GM18951 (cell line): ENCODE results near the gene NSD2.
"Not testable (repeated sequence)": the region's sequence is repeated elsewhere in the genome, so short reads cannot be mapped to it uniquely, and the experiment has no call there.

Experiments
- POLR2A ChIP-seq: IDR thresholded peaks from 4 replicates; pipeline ENCODE4 v1.6.1; 2011; ENCODE audit warnings: mild to moderate bottlenecking; ENCODE audit not compliant: insufficient read length, insufficient read depth; ENCODE audit errors: extremely low read depth
- in situ Hi-C: fragments of 300-500 bp; cut with MboI; formaldehyde crosslinking; loops from one replicate; pipeline ENCODE4 v1.12.0; 2022; ENCODE audit warnings: low sequenced_read_pairs, mixed read lengths, inconsistent platforms; ENCODE audit not compliant: unreplicated experiment

NSD2 gene

DNA sequence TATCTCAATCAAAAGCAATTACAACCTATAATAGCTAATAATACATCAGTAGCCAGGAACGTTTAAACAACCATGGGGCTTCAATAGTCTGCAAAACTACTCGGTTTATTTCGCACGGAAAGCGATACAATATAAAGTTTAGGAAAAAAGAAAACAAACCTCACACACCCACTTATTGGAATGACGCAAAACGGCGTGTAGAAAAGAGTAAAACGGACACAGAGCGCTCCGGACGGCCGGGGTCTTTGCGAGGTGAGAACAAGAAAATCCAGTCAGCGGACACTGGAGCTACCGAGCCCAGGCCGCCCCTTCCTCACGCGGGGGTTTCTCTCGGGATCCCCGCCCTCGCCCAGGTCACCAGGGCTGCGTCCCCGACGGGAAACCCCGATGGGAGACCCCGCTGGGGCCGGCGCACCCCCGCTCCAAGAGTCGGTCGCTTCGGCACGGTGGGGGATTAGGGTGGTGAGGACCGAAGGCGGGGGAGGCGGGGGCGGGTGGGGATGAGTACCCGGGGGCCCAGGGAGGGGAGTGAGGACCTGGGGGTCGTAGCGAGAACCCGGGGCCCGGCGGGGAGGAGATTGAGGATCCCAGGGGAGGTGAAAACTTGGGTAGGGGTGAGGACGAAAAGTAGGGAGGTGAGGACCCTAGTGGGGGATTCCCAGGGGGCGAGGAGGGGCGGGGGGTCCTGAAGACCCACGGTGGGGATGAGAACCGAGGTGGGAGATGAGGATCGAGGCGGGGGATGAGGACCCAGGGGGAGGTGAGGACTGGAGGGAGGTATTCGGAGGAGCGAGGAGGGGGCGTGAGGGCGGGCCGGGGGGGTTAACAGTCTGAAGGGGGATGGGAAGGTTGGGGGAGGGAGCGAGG is 136.8 kb downstream of the NSD2 start:
- no peak for TF ChIP-seq POLR2A
- in situ Hi-C loops, result no loop called here

DNA sequence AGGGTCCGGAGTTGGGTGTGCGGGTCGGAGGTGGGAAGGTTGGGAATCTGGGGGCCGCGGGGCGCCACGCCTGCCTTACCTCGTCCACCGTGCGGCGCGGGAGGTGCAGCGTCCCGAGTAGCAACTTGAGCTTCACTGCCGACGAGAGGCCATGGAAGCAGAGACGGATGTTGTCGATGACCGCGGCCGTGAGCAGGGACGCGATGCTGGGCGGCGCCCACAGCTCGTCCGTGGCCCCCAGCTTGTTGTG is 137.4 kb downstream of the NSD2 start:
- in situ Hi-C loops, result no loop called here
- TF ChIP-seq POLR2A, result no peak

DNA sequence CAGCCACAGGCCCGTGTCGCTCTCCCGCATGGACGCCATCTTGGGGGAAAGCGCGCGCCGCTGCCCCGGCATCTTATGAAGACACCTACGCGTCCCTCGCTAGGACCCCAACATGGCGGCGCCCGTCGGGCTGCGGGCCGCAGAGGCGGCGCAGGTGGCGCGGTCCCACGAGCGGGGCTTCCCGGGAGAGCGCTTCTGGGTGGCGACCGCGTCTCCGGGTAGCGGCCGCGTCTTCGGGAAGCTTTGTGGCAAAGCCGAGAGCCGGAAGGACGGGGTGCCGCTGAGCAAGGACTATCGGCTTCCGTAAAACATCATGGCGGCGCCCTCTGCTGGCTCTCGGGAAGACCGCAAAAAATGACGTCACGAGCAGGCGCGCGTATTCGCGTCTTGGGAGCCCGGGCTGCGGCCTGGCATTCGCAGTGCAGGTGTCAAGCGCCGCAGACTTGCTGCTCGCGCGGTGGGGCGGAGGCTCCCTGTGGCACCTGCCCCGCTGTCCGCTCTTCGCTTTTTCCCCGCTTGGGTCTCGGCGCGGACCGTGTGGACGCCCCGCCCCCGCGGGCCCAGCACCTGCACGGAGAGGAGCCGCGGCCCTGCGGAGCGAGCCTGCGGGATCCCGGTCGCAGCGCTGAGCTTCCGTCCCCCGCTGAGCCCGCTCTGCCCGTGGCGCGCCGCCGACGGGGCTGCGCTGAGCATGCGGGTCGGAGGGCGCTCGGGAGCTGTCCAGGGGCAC is 137.9 kb downstream of the NSD2 start, which contains the start of gene NELFA:
Gene NELFA, minus strand, starts transcription at position 54 of the 730 bp plus-strand sequence. Its CDS starts 15 bp downstream, at position 39.
- in situ Hi-C loops, result no loop called here
- peak; percentile 83 for TF ChIP-seq POLR2A

DNA sequence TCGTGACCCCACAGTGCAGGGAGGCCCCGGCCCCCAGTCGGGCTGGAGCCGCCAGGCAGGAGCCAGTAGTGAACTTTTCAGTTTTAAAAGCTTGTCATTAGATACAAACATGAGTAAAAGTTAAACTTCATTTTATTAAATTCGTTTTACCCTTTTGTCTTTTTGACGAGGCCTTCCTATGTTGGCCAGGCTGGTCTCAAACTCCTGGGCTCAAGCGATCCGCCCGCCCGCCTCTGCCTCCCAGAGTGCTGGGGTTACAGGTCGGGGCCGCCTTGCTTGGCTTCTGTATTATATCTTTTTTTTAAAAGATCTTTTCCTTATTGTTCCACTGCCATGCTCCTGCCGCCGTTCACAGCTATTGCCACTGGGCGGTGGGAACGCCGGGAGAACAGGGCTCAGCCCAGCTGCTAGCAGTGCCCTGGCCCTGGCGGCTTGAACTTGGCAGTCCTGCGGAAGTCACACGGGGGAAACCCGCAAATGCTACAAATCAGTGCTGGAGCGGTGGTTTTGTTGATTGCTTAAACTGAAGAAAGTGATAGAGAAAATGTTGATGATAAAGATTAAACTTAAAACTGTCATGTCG is 138.5 kb downstream of the NSD2 start:
- in situ Hi-C loops, result no loop called here
- no peak for TF ChIP-seq POLR2A

DNA sequence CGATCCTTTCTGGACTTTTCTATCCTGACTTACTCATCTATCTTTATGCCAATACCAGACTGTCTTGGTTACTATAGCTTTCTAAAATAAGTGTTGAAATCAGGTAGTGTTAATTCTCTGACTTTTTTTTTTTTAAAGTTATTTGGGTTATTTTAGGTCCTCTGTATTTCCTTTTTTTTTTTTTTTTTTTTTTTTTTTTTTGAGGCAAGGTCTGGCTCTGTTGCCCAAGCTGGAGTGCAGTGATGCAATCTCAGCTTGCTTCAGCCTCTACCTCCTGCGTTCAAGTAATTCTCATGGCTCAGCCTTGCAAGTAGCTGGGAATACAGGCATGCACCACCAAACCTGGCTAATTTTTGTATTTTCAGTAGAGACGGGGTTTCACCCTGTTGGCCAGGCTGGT is 140.4 kb downstream of the NSD2 start:
- in situ Hi-C loops, result no loop called here

DNA sequence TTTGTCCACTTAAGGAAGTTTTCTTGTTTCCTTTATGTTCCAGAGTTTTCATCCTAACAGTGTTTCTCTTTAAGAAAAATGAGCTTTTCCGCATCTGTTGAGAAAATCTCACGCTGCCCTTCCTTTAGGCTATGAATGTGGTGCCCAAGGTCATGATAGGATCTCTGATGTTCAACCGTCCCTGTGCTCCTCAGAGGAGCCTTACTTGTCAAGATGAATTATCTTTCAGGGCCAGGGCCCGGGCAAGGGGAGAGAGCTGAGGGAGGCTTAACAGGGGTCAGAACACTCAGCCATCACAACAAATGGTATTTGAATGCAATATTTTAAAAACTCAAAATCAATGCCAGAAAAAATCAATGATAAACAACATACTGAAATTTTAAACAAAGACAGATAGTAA is 143.8 kb downstream of the NSD2 start:
- in situ Hi-C loops, result no loop called here

More for the DNA sequence above, 140.4 kb downstream of the NSD2 start:
- no peak for TF ChIP-seq POLR2A

DNA sequence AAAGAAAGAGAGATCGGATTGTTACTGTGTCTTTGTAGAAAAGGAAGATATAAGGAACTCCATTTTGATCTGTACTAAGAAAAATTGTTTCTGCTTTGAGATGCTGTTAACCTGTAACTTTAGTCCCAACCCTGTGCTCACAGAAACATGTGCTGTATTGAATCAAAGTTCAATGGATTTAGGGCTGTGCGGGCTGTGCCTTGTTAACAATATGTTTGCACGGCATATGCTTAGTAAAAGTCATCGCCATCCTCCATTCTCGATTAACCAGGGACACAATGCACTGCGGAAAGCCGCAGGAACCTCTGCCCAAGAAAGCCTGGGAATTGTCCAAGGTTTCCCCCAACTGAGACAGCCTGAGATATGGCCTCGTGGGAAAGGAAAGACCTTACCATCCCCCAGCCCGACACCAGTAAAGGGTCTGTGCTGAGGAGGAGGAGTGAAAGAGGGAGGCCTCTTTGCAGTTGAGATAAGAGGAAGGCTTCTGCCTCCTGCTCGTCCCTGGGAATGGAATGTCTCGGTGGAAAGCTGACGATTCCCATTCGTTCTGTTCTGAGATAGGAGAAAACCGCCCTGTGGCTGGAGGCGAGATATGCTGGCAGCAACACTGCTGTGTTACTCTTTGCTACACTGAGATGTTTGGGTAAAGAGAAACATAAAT is 150.3 kb downstream of the NSD2 start:
- in situ Hi-C loops, result not testable (repeated sequence)

More for the DNA sequence above, 143.8 kb downstream of the NSD2 start:
- no peak for TF ChIP-seq POLR2A

DNA sequence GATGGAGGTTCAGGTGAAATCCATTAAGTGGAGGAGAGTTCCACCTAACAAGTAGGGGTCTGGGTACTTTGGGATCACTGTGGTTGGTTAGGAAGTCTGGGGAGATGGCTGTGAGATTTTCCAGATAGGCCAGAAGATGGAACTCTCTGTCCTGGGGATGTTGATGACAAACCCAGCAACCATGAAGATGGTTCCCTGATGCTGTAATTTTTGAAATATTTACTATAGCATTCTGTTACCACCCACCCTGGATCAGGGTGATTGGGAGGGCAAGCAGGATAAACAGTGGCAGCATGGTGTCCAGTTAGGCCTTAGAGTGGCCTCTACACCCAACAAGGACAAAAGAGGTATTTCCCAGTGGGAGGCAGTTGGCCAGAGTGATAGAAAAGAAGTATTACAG is 153.5 kb downstream of the NSD2 start:
- no peak for TF ChIP-seq POLR2A
- in situ Hi-C loops, result no loop called here

DNA sequence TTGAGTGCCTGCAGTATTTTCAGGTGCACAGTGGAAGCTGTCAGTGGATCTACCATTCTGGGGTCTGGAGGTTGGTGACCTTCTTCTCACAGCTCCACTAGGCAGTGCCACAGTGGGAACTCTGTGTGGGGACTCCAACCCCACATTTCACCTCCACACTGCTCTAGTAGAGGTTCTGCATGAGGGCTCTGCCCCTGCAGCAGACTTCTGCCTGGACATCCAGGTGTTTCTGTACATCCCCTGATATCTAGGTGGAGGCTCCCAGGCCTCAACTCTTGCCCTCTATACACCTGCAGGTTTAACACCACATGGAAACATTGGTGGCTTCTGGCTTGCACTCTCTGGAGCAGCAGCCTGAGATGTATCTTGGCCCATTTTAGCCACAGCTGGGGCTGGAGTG is 154.6 kb downstream of the NSD2 start:
- TF ChIP-seq POLR2A, result no peak

DNA sequence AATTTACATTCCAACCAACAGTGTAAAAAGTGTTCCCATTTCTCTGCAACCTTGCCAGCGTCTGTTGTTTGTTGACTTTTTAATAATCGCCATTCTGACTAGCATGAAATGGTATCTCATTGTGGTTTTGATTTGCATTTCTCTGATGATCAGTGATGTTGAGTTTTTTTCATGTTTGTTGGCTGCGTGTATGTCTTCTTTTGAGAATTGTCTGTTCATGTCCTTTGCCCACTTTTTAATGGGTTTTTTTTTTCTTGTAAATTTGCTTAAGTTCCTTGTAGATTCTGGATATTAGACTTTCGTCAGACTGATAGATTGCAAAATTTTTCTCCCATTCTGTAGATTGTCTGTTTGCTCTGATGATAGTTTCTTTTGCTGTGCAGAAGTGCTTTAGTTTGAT is 155.9 kb downstream of the NSD2 start:
- in situ Hi-C loops, result not testable (repeated sequence)

More for the DNA sequence above, 154.6 kb downstream of the NSD2 start:
- in situ Hi-C loops, result no loop called here

DNA sequence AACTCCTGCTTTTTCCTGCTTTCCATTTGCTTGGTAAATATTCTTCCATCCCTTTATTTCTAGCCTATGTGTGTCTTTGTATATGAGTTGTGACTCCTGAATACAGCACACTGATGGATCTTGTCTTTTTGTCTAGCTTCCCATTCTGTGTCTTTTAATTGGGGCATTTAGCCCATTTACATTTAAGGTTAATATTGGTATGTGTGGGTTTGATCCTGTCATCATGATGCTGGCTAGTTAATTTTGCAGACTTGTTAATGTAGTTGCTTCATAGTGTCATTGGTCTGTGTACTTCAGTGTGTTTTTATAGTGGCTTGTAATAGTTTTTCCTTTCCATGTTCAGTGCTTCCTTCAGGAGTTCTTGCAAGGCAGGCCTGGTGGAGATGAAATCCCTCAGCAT is 160.0 kb downstream of the NSD2 start:
- in situ Hi-C loops, result not testable (repeated sequence)
